A549 (cell line): ENCODE results near the gene ZBTB43.

Experiments used
- CTCF ChIP-seq: fragments of >200 bp; sonication (Bioruptor Twin); formaldehyde crosslinking; IDR thresholded peaks from 3 replicates; pipeline ENCODE4 v1.5.1; 2016
- MYC ChIP-seq: IDR thresholded peaks from 2 replicates; pipeline ENCODE4 v1.6.1; 2012; ENCODE audit warnings: mild to moderate bottlenecking, inconsistent platforms, low read length, improper control_type of control experiment, borderline replicate concordance
- POLR2A ChIP-seq: IDR thresholded peaks from 2 replicates; pipeline ENCODE4 v1.6.1; 2012; ENCODE audit warnings: mild to moderate bottlenecking, low read length
- REST ChIP-seq: fragments of 200-600 bp; sonication (generic); IDR thresholded peaks from 2 replicates; pipeline ENCODE4 v1.6.1; 2016; ENCODE audit warnings: antibody characterized with exemption, mild to moderate bottlenecking, moderate library complexity
- RNF2 ChIP-seq: fragments of 200-600 bp; sonication (generic); IDR thresholded peaks from 2 replicates; pipeline ENCODE4 v1.6.1; 2016; ENCODE audit warnings: low read depth, mild to moderate bottlenecking, antibody characterized with exemption, moderate library complexity, borderline replicate concordance
- TFCP2L1 ChIP-seq: fragments of 250-450 bp; sonication (Bioruptor Pico); IDR thresholded peaks from 2 replicates; pipeline ENCODE4 v1.5.0; 2021; ENCODE audit warnings: mild to moderate bottlenecking
- ZFP36 ChIP-seq: fragments of 450-650 bp; IDR thresholded peaks from 2 replicates; pipeline ENCODE4 v1.6.1; 2014; ENCODE audit warnings: borderline replicate concordance; ENCODE audit not compliant: partially characterized antibody
- TF ChIP-seq, protein P1 (sequence below): fragments of 150-350 bp; IDR thresholded peaks from 2 replicates; pipeline ENCODE4 v1.6.1; 2014; ENCODE audit warnings: low read depth, mild to moderate bottlenecking, low read length

GRCh38 chr9:126862104-126862761 lies 57.4 kb downstream of the ZBTB43 start:
- no peak for TF ChIP-seq CTCF
- TF ChIP-seq REST: no peak
- TF ChIP-seq RNF2: no peak
- TF ChIP-seq POLR2A: no peak
- TF ChIP-seq, protein P1, sequence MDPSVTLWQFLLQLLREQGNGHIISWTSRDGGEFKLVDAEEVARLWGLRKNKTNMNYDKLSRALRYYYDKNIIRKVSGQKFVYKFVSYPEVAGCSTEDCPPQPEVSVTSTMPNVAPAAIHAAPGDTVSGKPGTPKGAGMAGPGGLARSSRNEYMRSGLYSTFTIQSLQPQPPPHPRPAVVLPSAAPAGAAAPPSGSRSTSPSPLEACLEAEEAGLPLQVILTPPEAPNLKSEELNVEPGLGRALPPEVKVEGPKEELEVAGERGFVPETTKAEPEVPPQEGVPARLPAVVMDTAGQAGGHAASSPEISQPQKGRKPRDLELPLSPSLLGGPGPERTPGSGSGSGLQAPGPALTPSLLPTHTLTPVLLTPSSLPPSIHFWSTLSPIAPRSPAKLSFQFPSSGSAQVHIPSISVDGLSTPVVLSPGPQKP: no peak
- TF ChIP-seq TFCP2L1 (CRISPR knock-in tag): no peak
- TF ChIP-seq ZFP36: no peak
- no peak for TF ChIP-seq MYC
